OCI-M2 (cell line): Measurements from ENCODE around the gene RSPO1.
"Not testable (repeated sequence)": the region's sequence is repeated elsewhere in the genome, so short reads cannot be mapped to it uniquely, and the experiment has no call there.

ENCODE experiments used
- DNase-seq: peaks from one replicate; lab custom pipeline; 2025; ENCODE audit not compliant: unreplicated experiment; lab: John Stamatoyannopoulos, UW

Gene RSPO1

GRCh38 chr1:37634244-37634991, at the start of gene RSPO1:
Gene RSPO1 (minus strand): TSS chr1:37634892. CDS start chr1:37629661, 5,231 bp downstream.
- DNase-seq, result no peak

- DNase-seq, result not testable (repeated sequence)
Observed at GRCh38 chr1:37684182-37684581, 49.5 kb upstream of the RSPO1 start.

GRCh38 chr1:37682334-37682987, 47.8 kb upstream of the RSPO1 start:
- DNase-seq, result peak; percentile 48

GRCh38 chr1:37680933-37681332, 46.2 kb upstream of the RSPO1 start:
- no peak for DNase-seq

GRCh38 chr1:37677808-37678207, 43.1 kb upstream of the RSPO1 start:
- DNase-seq, result no peak

GRCh38 chr1:37677143-37677439, 42.4 kb upstream of the RSPO1 start:
- no peak for DNase-seq

GRCh38 chr1:37676281-37677142, 41.8 kb upstream of the RSPO1 start:
- no peak for DNase-seq

- DNase-seq, result no peak
Observed at GRCh38 chr1:37673920-37674319, 39.2 kb upstream of the RSPO1 start.

GRCh38 chr1:37672136-37672870, 37.6 kb upstream of the RSPO1 start:
- DNase-seq, result no peak

- DNase-seq, result no peak
Observed at GRCh38 chr1:37671261-37671660, 36.6 kb upstream of the RSPO1 start.

GRCh38 chr1:37670133-37670532, 35.4 kb upstream of the RSPO1 start:
- DNase-seq, result no peak

- DNase-seq, result no peak
Observed at GRCh38 chr1:37667023-37667671, 32.5 kb upstream of the RSPO1 start.

- no peak for DNase-seq
Observed at GRCh38 chr1:37666241-37666867, 31.7 kb upstream of the RSPO1 start.

- DNase-seq, result no peak
Observed at GRCh38 chr1:37663426-37664000, 28.8 kb upstream of the RSPO1 start.

- DNase-seq, result no peak
Observed at GRCh38 chr1:37662031-37662755, 27.5 kb upstream of the RSPO1 start.

GRCh38 chr1:37661401-37661800, 26.7 kb upstream of the RSPO1 start:
- no peak for DNase-seq

GRCh38 chr1:37660664-37661063, 26.0 kb upstream of the RSPO1 start:
- no peak for DNase-seq

- no peak for DNase-seq
Observed at GRCh38 chr1:37658486-37658885, 23.8 kb upstream of the RSPO1 start.
